ENCODE results near the gene KIF16B.
"Not testable (repeated sequence)": the region's sequence is repeated elsewhere in the genome, so short reads cannot be mapped to it uniquely, and the experiment has no call there.

KIF16B gene

DNA sequence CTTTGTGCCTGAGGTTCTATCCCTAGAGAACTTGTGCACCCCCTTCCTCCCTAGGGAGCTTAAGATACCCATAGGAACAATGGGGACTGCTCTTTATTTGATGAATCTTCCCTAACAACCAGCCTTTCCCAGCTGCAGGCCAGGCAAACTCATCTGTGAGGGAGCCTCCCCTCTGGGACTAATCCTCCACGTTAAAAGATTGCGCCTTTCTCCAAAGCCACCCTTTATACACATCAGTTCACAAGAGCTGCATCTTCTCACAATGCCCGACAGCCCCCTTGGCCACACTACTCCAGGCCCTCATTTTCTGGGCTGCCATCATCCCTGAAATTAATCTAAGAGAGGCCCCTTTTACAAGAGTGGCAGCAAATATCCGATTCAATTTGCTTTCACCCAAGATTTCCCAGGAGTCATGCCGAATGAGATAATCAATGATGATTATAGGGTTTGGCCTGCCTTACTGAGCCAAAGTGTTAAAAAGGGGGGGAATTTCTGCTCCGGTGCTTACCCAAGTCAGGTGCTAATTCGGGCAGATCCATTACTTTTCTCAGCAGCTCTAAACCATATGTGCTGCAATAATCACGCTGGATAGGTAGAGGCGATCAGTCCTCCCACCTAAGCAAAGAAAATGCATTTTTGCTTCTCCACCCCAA is 336.5 kb downstream of the KIF16B start:
- no peak for DNase-seq

GRCh38 chr20:16230402-16230801 is 342.8 kb downstream of the KIF16B start:
- no peak for DNase-seq

- DNase-seq: no peak
These were observed 343.4 kb downstream of the KIF16B start for GRCh38 chr20:16229813-16230212.

GRCh38 chr20:16228722-16229121 is 344.5 kb downstream of the KIF16B start:
- no peak for DNase-seq

GRCh38 chr20:16226961-16227360 is 346.3 kb downstream of the KIF16B start:
- not testable (repeated sequence) for DNase-seq

DNA sequence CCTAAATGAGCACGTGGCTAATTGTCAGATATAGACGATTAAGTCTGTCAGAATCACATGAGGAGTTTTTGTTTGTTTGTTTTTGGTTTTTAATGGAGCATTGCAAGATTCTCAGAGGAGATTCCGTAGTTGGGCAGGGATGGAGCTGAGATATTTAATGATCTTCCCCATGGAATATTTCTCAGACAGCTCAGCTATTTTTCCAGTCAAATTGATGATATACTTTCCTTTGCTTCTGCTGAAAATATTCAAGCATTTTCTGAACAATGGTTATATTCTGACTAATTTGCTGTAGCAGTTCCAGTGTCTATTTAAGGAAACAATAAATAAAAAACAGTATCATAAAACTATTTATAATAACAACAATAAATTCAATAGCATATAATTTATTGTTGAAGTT is 348.4 kb downstream of the KIF16B start:
- DNase-seq: no peak

DNA sequence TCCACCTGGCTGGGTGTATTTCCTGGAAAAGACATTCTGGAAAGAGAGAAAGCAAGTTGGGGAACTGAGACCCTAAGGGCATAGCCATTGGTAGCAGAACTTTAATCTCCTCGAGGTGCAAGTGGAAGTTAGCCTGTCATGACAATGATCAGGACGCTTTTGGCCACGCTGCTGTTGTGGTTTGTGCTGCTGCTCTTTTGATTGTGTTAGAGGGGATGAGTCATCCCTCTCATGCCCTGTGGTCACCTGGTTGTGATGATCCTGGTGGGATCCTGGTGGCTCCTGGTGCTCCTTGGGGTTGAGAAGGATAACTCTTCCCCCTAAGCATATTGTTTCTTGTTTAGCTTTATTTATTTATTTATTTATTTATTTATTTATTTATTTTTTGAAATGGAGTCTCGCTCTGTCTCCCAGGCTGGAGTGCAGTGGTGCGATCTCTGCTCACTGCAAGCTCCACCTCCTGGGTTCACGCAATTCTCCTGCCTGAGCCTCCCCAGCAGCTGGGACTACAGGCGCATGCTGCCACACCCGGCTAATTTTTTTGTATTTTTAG is 350.3 kb downstream of the KIF16B start:
- DNase-seq: no peak
